Measurements from ENCODE around the gene MS4A4A. TPM values are rescaled to one million over a fixed set of nuclear protein-coding genes. Genes with fewer than 3 reads are reported as not detected.

The MS4A4A gene
- total and polyA plus RNA-seq, 2 of the 8 experiments (the other 6 are each of a cell fraction or from before 2014, with no cell fraction given), result not detected

DNA sequence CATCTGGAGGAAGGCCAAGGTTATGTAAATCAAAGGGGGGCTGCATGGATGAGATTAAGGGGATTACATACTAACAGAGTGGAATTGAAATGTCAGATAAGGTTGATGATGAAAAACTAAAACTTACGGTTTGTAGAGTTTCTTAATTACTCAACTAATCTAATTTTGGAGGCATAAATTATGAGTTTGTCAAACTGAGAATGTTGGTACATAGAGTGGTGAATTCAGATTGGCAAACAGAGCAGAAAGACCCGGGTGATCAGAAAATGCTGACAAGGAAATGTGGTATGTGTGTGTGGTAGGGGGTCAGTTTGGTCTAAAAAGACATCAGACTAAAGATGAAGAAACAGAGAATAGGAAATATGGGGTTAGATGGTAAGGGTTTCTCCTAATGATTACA, 57.6 kb downstream of the MS4A4A start:
- WGBS, 2 experiments (ENCODE audit: extremely low coverage in 1 of 2, insufficient coverage in 1 of 2, insufficient read length in 1 of 2, insufficient replicate concordance in 2 of 2, low coverage in 1 of 2, low lambda C conversion rate in 2 of 2, missing lambda C conversion rate in 1 of 2), result 94% methylated on average over 2 of the region's 2 CpGs; no CpG with 5 or more reads in 1 of the 2 experiments
- H2BK20ac ChIP-seq (ENCODE audit: low read length), result no peak overlapping the region
- no peak overlapping the region for H3K23ac ChIP-seq (ENCODE audit: insufficient read length)
- no peaks in the 10 kb centered on the region for H3K79me1 ChIP-seq (ENCODE audit: low read depth, low read length)
- no peak overlapping the region for H3K4ac ChIP-seq (replicated peaks; ENCODE audit: insufficient read length, low read depth, low read length)
- H2BK120ac ChIP-seq (replicated peaks; ENCODE audit: low read depth, low read length), result no peak overlapping the region
- no peak overlapping the region for H2AFZ ChIP-seq (ENCODE audit: low read length)
- H2AK5ac ChIP-seq (ENCODE audit: low read depth, low read length), result no peak overlapping the region
- CTCF ChIA-PET (ENCODE audit: partially characterized antibody), result no interaction called here
- DNase-seq (ENCODE audit: low read depth in 1 of 2, low spot score in 2 of 2) (no peak), FAIRE-seq (no peak)
- no peaks in the 10 kb centered on the region for H3K79me2 ChIP-seq (ENCODE audit: control insufficient read depth in 1 of 2, insufficient read depth in 2 of 2, low read length in 2 of 2)
- no peak overlapping the region for H3K4me3 ChIP-seq (ENCODE audit: extremely low read depth in 1 of 4, insufficient read depth in 2 of 4, low read depth in 3 of 4, low read length in 4 of 4)
- peaks cover 0 to 4% (median 0%) of the 10 kb centered on the region in 4 experiments; a peak in 3 of 7 replicates for H3K4me1 ChIP-seq (replicated peaks in 1 of 4; ENCODE audit: control insufficient read depth in 3 of 4, insufficient read depth in 4 of 4, low read length in 3 of 4)
- no peak overlapping the region for H2BK5ac ChIP-seq (ENCODE audit: low read depth, low read length)
- H3K56ac ChIP-seq (replicated peaks; ENCODE audit: insufficient read length, low read depth, low read length), result no peak overlapping the region
- no peak overlapping the region for H4K5ac ChIP-seq (ENCODE audit: insufficient read length, low read depth, low read length)
- H3K9ac ChIP-seq (replicated peaks in 1 of 4; ENCODE audit: extremely low read depth in 1 of 4, low read depth in 3 of 4, low read length in 3 of 4), result no peak overlapping the region
- POLR2A ChIA-PET (ENCODE audit: partially characterized antibody), result no interaction called here
- H4K91ac ChIP-seq (replicated peaks; ENCODE audit: insufficient read length, low read length), result no peak overlapping the region
- no peaks in the 10 kb centered on the region for H3K9me3 ChIP-seq (ENCODE audit: insufficient read depth in 2 of 2, low read depth in 1 of 2, low read length in 1 of 2)
- no peak overlapping the region for H4K8ac ChIP-seq (ENCODE audit: extremely low read depth, insufficient read depth, low read length)
- no peaks in the 10 kb centered on the region for H3K23me2 ChIP-seq (ENCODE audit: low read depth, low read length)
- no peak overlapping the region for H3K27ac ChIP-seq (ENCODE audit: low read depth, low read length)
- H3K36me3 ChIP-seq (ENCODE audit: control insufficient read depth in 2 of 4, insufficient read depth in 4 of 4, low read length in 3 of 4), result no peaks in the 10 kb centered on the region
- no peak overlapping the region for H3K14ac ChIP-seq (ENCODE audit: insufficient read length)
- H2BK12ac ChIP-seq (ENCODE audit: low read depth, low read length), result no peak overlapping the region
- no peak overlapping the region for H3K4me2 ChIP-seq (ENCODE audit: insufficient read depth in 1 of 2, low read depth in 2 of 2, low read length in 2 of 2)
- H3K27me3 ChIP-seq (replicated peaks in 1 of 4; ENCODE audit: control insufficient read depth in 3 of 4, extremely low read depth in 1 of 4, insufficient read depth in 3 of 4, low read length in 3 of 4), result no peaks in the 10 kb centered on the region
- TF ChIP-seq, protein P1, sequence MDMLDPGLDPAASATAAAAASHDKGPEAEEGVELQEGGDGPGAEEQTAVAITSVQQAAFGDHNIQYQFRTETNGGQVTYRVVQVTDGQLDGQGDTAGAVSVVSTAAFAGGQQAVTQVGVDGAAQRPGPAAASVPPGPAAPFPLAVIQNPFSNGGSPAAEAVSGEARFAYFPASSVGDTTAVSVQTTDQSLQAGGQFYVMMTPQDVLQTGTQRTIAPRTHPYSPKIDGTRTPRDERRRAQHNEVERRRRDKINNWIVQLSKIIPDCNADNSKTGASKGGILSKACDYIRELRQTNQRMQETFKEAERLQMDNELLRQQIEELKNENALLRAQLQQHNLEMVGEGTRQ (IDR thresholded peaks at IDR 0.05; ENCODE audit: low read length), result no peak
- TF ChIP-seq SUZ12 (IDR thresholded peaks at IDR 0.05; ENCODE audit: low read length), result no peak
- TF ChIP-seq SP1 (IDR thresholded peaks at IDR 0.05; ENCODE audit: low read depth, low read length), result no peak
- no peak for TF ChIP-seq TBP (IDR thresholded peaks at IDR 0.05; ENCODE audit: low read depth, low read length)
- no peak for TF ChIP-seq MAFK (IDR thresholded peaks at IDR 0.05; ENCODE audit: low read depth, low read length)
- no peak for TF ChIP-seq JUN (IDR thresholded peaks at IDR 0.05; ENCODE audit: low read depth, low read length)
- no peak for TF ChIP-seq RXRA (IDR thresholded peaks at IDR 0.05; ENCODE audit: insufficient read depth, low read depth, low read length)
- TF ChIP-seq KDM4A (IDR thresholded peaks at IDR 0.05; ENCODE audit: low read depth, low read length, severe bottlenecking), result no peak
- TF ChIP-seq BRCA1 (IDR thresholded peaks at IDR 0.05; ENCODE audit: low read depth, low read length), result no peak
- H4K20me1 ChIP-seq (replicated peaks in 1 of 2; ENCODE audit: control insufficient read depth in 1 of 2, insufficient read depth in 2 of 2, low read length in 2 of 2), result no peaks in the 10 kb centered on the region
- H3K18ac ChIP-seq (ENCODE audit: extremely low read depth, low read length), result no peak overlapping the region
- H2BK15ac ChIP-seq (ENCODE audit: low read length), result no peak overlapping the region
